OCI-LY1 (cell line): ENCODE measurements around the gene WFS1.

Source experiments
- H2AFZ ChIP-seq: fragments of 200-600 bp; sonication (generic), shearing (Covaris generic); 2 replicates; pipeline ENCODE4 v1.6.0; 2014; ENCODE audit warnings: antibody characterized with exemption, mild to moderate bottlenecking, low read length
- H3F3A ChIP-seq: fragments of 200-600 bp; sonication (generic), shearing (Covaris generic); 2 replicates; pipeline ENCODE4 v1.6.0; 2014; ENCODE audit warnings: mild to moderate bottlenecking, antibody characterized with exemption, low read length, moderate library complexity; ENCODE audit not compliant: insufficient read depth
- H3K27ac ChIP-seq: fragments of 200-600 bp; sonication (generic); 2 replicates; pipeline ENCODE4 v1.5.1; 2014; ENCODE audit warnings: low read length, mixed run types, mild to moderate bottlenecking, low read depth; ENCODE audit not compliant: poor library complexity, severe bottlenecking
- H3K27me3 ChIP-seq: fragments of 200-600 bp; sonication (generic); 2 replicates; pipeline ENCODE4 v1.6.0; 2014; ENCODE audit warnings: antibody characterized with exemption, mild to moderate bottlenecking, low read length, moderate library complexity; ENCODE audit not compliant: insufficient read depth
- H3K36me3 ChIP-seq: fragments of 200-600 bp; sonication (generic); 2 replicates; pipeline ENCODE4 v1.6.1; 2014; ENCODE audit warnings: mild to moderate bottlenecking, antibody characterized with exemption, low read length, moderate library complexity, mixed read lengths; ENCODE audit not compliant: insufficient read depth
- H3K4me1 ChIP-seq: fragments of 200-600 bp; sonication (generic); 2 replicates; pipeline ENCODE4 v1.5.1; 2014; ENCODE audit warnings: mild to moderate bottlenecking, low read length, moderate library complexity; ENCODE audit not compliant: insufficient read depth, severe bottlenecking
- H3K4me2 ChIP-seq: fragments of 200-600 bp; sonication (generic), shearing (Covaris generic); 2 replicates; pipeline ENCODE4 v1.6.1; 2014; ENCODE audit warnings: low read length
- H3K4me3 ChIP-seq: fragments of 200-600 bp; sonication (generic); 2 replicates; pipeline ENCODE4 v1.5.1; 2014; ENCODE audit warnings: low read length, low read depth, mild to moderate bottlenecking, mixed read lengths; ENCODE audit not compliant: poor library complexity, severe bottlenecking
- H3K79me2 ChIP-seq: fragments of 200-600 bp; shearing (Covaris generic); 2 replicates; pipeline ENCODE4 v1.6.1; 2016; ENCODE audit warnings: mixed run types, low read length, mixed read lengths; ENCODE audit not compliant: insufficient read depth
- H3K9ac ChIP-seq: fragments of 200-600 bp; sonication (generic), shearing (Covaris generic); 2 replicates; pipeline ENCODE4 v1.6.1; 2014; ENCODE audit warnings: mild to moderate bottlenecking, low read length, mixed read lengths
- H3K9me2 ChIP-seq: fragments of 200-600 bp; sonication (generic), shearing (Covaris generic); 2 replicates; pipeline ENCODE4 v1.6.1; 2014; ENCODE audit warnings: low read depth, mild to moderate bottlenecking, low read length, mixed read lengths
- H3K9me3 ChIP-seq: fragments of 200-600 bp; shearing (Covaris generic); 2 replicates; pipeline ENCODE4 v1.6.1; 2014; ENCODE audit warnings: low read length, mixed read lengths
- H4K20me1 ChIP-seq: fragments of 200-600 bp; sonication (generic), shearing (Covaris generic); 2 replicates; pipeline ENCODE4 v1.6.0; 2016; ENCODE audit warnings: mild to moderate bottlenecking, low read length; ENCODE audit not compliant: insufficient read depth
- EZH2 ChIP-seq: fragments of 200-600 bp; sonication (generic), shearing (Covaris generic); IDR thresholded peaks from 2 replicates; pipeline ENCODE4 v1.8.0; 2017; ENCODE audit warnings: borderline replicate concordance, mixed run types, mild to moderate bottlenecking, antibody characterized with exemption, low read length, moderate library complexity, mixed read lengths
- TF ChIP-seq, protein P1 (sequence below): fragments of 200-600 bp; sonication (generic), shearing (Covaris generic); IDR thresholded peaks from 2 replicates; pipeline ENCODE4 v1.5.1; 2017; ENCODE audit warnings: mild to moderate bottlenecking, antibody characterized with exemption, low read length, moderate library complexity, mixed read lengths

Gene WFS1

DNA sequence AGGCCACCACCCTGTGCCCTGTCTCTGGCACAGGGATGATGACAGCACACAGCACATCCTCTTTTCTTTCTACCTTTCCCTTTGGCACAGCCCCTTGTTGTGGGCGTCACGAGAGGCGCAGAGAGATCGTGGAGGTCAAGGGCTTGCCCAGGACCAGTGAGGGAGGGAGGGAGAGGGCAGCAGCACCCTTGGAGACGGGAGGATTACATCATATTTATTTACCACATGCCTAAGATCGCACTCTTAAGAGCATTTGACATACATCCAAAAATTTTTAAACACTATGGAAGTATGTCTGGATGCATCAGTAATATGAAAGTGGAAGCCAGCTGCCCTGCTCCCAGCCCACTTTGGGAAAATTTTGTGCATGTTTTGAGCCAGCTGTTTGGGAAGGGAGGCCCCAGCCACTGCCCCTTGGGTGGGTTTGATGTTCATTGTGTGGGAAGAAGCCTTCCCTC, 12.7 kb downstream of the WFS1 start:
- no peak overlapping the region for H3K4me3 ChIP-seq
- no peaks in the 10 kb centered on the region for H3K9me2 ChIP-seq
- H2AFZ ChIP-seq, result no peak overlapping the region
- H3K27me3 ChIP-seq, result no peaks in the 10 kb centered on the region
- TF ChIP-seq, protein P1, sequence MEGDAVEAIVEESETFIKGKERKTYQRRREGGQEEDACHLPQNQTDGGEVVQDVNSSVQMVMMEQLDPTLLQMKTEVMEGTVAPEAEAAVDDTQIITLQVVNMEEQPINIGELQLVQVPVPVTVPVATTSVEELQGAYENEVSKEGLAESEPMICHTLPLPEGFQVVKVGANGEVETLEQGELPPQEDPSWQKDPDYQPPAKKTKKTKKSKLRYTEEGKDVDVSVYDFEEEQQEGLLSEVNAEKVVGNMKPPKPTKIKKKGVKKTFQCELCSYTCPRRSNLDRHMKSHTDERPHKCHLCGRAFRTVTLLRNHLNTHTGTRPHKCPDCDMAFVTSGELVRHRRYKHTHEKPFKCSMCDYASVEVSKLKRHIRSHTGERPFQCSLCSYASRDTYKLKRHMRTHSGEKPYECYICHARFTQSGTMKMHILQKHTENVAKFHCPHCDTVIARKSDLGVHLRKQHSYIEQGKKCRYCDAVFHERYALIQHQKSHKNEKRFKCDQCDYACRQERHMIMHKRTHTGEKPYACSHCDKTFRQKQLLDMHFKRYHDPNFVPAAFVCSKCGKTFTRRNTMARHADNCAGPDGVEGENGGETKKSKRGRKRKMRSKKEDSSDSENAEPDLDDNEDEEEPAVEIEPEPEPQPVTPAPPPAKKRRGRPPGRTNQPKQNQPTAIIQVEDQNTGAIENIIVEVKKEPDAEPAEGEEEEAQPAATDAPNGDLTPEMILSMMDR, result no peak
- no peaks in the 10 kb centered on the region for H4K20me1 ChIP-seq
- no peak overlapping the region for H3K4me2 ChIP-seq
- no peaks in the 10 kb centered on the region for H3K4me1 ChIP-seq
- no peak overlapping the region for H3K9ac ChIP-seq
- H3K36me3 ChIP-seq, result no peaks in the 10 kb centered on the region
- no peaks in the 10 kb centered on the region for H3K9me3 ChIP-seq
- no peaks in the 10 kb centered on the region for H3K79me2 ChIP-seq
- H3F3A ChIP-seq, result no peaks in the 10 kb centered on the region
- H3K27ac ChIP-seq, result no peak overlapping the region

DNA sequence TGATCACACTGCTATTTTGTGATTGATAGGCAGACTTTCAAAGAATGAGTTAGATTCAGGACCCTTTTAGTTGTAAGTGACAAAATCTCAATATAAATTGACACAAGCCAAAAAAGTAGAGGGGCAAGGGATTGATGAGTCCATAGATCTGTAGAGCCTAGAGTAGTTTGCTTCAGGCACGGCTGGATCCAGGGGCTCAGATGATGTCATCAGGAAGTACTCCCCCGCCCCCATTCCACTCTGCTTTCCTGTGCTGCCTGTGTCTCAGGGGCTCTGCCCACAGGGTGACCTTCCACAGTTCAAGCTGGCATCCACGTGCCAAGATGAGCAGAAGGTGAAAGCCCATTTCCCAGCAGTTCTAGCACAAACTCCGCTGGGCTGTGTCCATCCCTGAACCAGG, 13.6 kb downstream of the WFS1 start:
- TF ChIP-seq EZH2, result no peak
- TF ChIP-seq, protein P1, result no peak
- Histone ChIP-seq H3F3A (no peaks in the 10 kb centered on the region), H3K27ac (no peak overlapping the region)

DNA sequence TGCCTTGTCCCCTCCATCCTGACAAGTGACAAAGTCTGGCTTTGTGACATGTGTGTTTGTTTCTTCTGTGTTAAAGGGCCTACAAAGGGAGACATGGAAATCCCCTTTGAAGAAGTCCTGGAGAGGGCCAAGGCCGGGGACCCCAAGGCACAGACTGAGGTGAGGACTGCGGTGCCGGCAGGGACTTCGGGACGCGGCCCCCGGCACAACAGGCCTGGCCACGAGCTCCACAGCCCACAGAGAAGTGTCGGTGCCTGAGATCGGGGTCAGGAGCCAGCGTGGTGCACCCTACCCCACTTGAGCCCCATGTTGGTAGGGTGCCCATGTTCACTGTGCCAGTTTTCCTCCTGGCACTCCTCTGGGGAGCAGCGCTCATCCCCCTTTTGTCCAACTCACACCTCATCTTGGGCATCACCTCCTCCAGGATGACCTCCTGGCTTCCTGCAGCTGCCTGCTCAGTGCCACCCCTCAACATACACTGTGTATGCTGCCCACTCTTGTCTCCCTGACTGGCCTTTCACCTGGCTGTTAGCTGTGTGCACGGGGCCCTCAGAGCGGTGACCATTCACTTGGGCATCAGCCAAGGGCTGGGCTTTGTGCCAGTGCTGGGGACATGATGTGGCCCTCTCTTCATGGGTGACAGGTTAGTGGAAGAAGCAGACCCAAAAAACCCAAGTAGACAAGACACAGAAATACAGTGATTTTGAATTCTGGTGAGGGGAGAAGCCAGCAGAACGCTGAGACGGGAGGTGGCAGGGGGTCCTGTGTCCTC, 17.6 kb downstream of the WFS1 start:
- H3K79me2 ChIP-seq, result no peaks in the 10 kb centered on the region
- H3K4me1 ChIP-seq, result no peaks in the 10 kb centered on the region
- no peaks in the 10 kb centered on the region for H3K9me2 ChIP-seq
- TF ChIP-seq, protein P1, result no peak
- no peak for TF ChIP-seq EZH2
- H3K9ac ChIP-seq, result no peak overlapping the region
- H3K36me3 ChIP-seq, result no peaks in the 10 kb centered on the region
- no peak overlapping the region for H3K4me2 ChIP-seq
- no peak overlapping the region for H3K27ac ChIP-seq
- no peak overlapping the region for H3K4me3 ChIP-seq
- no peaks in the 10 kb centered on the region for H4K20me1 ChIP-seq
- H3K9me3 ChIP-seq, result no peaks in the 10 kb centered on the region
- H3K27me3 ChIP-seq, result no peaks in the 10 kb centered on the region
- no peaks in the 10 kb centered on the region for H3F3A ChIP-seq
- H2AFZ ChIP-seq, result no peak overlapping the region

More for the DNA sequence above, 13.6 kb downstream of the WFS1 start:
- H3K79me2 ChIP-seq, result no peaks in the 10 kb centered on the region
- no peaks in the 10 kb centered on the region for H3K4me1 ChIP-seq
- no peak overlapping the region for H3K9ac ChIP-seq
- H3K36me3 ChIP-seq, result no peaks in the 10 kb centered on the region
- H3K4me3 ChIP-seq, result no peak overlapping the region
- no peaks in the 10 kb centered on the region for H3K27me3 ChIP-seq
- no peak overlapping the region for H2AFZ ChIP-seq
- no peaks in the 10 kb centered on the region for H3K9me3 ChIP-seq
- no peak overlapping the region for H3K4me2 ChIP-seq
- no peaks in the 10 kb centered on the region for H3K9me2 ChIP-seq
- H4K20me1 ChIP-seq, result no peaks in the 10 kb centered on the region
